ENCODE data around the gene ACP7. TPM values are rescaled to one million over a fixed set of nuclear protein-coding genes. Genes with fewer than 3 reads are reported as not detected.

The ACP7 gene
- total and polyA plus RNA-seq, 2 donors (not counting 1 experiment from before 2014, with no cell fraction given): not detected

DNA sequence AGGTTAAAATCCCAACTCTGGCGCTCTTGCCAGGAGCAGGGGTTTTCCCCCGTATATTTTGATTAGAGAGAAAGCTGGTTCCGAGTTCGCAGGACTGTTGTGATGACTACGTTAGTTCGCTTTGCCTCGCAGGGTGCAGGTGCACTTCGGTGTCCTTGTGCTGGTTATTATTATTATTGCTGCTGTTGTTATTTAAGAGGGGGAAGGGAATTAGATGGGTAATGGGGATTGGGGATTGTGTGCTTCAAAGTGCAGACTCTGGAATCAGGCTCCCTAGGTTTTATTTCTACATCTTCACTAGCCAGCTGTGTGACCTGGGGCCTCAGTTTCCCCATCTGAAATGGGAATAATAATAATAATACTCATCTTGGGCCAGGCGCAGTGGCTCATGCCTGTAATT lies 15.2 kb downstream of the ACP7 start:
- Histone ChIP-seq H2AFZ (ENCODE audit: low read length) (no peak overlapping the region), H3K36me3 (ENCODE audit: control insufficient read depth, insufficient read depth, low read length) (no peaks in the 10 kb centered on the region), H3K4me3 (replicated peaks in 1 of 4; ENCODE audit: control extremely low read depth in 1 of 4, insufficient read depth in 1 of 4, low read depth in 3 of 4, low read length in 4 of 4) (no peak overlapping the region), H3K4me1 (ENCODE audit: control insufficient read depth, extremely low read depth, insufficient read depth, low read length) (no peaks in the 10 kb centered on the region), H3K9me3 (ENCODE audit: control insufficient read depth, insufficient read depth, low read depth, low read length) (no peaks in the 10 kb centered on the region), H3K27me3 (ENCODE audit: control insufficient read depth, insufficient read depth, low read length) (peaks cover 6% of the 10 kb centered on the region), H3K4me2 (ENCODE audit: extremely low read depth, insufficient read depth, low read length) (no peak overlapping the region), H4K20me1 (ENCODE audit: control insufficient read depth, extremely low read depth, insufficient read depth, low read length) (no peaks in the 10 kb centered on the region), H3K27ac (ENCODE audit: insufficient read depth, low read length) (no peak overlapping the region), H3K9ac (ENCODE audit: insufficient read depth, low read length) (no peak overlapping the region), H3K79me2 (ENCODE audit: control insufficient read depth, insufficient read depth, low read length) (no peaks in the 10 kb centered on the region)
- DNase-seq (ENCODE audit: low read depth in 2 of 2): no peak
- TF ChIP-seq, protein P1, sequence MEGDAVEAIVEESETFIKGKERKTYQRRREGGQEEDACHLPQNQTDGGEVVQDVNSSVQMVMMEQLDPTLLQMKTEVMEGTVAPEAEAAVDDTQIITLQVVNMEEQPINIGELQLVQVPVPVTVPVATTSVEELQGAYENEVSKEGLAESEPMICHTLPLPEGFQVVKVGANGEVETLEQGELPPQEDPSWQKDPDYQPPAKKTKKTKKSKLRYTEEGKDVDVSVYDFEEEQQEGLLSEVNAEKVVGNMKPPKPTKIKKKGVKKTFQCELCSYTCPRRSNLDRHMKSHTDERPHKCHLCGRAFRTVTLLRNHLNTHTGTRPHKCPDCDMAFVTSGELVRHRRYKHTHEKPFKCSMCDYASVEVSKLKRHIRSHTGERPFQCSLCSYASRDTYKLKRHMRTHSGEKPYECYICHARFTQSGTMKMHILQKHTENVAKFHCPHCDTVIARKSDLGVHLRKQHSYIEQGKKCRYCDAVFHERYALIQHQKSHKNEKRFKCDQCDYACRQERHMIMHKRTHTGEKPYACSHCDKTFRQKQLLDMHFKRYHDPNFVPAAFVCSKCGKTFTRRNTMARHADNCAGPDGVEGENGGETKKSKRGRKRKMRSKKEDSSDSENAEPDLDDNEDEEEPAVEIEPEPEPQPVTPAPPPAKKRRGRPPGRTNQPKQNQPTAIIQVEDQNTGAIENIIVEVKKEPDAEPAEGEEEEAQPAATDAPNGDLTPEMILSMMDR (conservative IDR thresholded peaks at IDR 0.05 in 1 of 2, IDR thresholded peaks at IDR 0.05 in 1 of 2; ENCODE audit: low read depth in 1 of 2, low read length in 2 of 2): no peak

DNA sequence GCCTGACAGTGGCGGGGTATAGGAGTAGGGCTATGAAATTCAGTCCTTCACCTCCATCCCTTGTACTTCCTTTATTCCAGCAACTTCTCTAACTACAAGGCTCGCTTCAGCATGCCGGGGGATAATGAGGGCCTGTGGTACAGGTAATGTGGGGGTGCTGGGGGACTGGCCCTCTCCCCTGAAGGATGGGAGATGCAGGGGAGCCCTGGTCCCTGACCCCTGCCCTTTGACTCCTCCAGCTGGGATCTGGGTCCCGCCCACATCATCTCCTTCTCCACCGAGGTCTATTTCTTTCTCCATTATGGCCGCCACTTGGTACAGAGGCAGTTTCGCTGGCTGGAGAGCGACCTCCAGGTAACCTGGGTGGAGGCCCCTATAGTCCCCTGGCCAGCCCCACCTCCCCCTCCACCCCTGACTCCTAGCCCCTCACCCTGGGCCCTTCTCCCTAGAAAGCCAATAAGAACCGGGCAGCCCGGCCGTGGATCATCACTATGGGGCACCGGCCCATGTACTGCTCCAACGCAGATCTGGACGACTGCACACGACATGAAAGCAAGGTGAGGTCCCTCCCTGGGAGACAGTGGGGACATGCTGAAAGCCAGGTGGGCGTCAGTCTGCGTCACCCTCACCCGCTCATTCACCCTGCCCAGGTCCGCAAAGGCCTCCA lies 16.5 kb downstream of the ACP7 start:
- no peak for DNase-seq (ENCODE audit: low read depth in 2 of 2)
- no peak overlapping the region for H2AFZ ChIP-seq (ENCODE audit: low read length)
- no peak overlapping the region for H3K27ac ChIP-seq (ENCODE audit: insufficient read depth, low read length)
- H3K4me1 ChIP-seq (ENCODE audit: control insufficient read depth, extremely low read depth, insufficient read depth, low read length): no peaks in the 10 kb centered on the region
- no peak overlapping the region for H3K4me2 ChIP-seq (ENCODE audit: extremely low read depth, insufficient read depth, low read length)
- peaks cover 6% of the 10 kb centered on the region for H3K27me3 ChIP-seq (ENCODE audit: control insufficient read depth, insufficient read depth, low read length)
- H4K20me1 ChIP-seq (ENCODE audit: control insufficient read depth, extremely low read depth, insufficient read depth, low read length): no peaks in the 10 kb centered on the region
- no peak overlapping the region for H3K9ac ChIP-seq (ENCODE audit: insufficient read depth, low read length)
- H3K4me3 ChIP-seq (replicated peaks in 1 of 4; ENCODE audit: control extremely low read depth in 1 of 4, insufficient read depth in 1 of 4, low read depth in 3 of 4, low read length in 4 of 4): no peak overlapping the region
- no peaks in the 10 kb centered on the region for H3K79me2 ChIP-seq (ENCODE audit: control insufficient read depth, insufficient read depth, low read length)
- no peaks in the 10 kb centered on the region for H3K9me3 ChIP-seq (ENCODE audit: control insufficient read depth, insufficient read depth, low read depth, low read length)
- TF ChIP-seq EZH2 (IDR thresholded peaks at IDR 0.05; ENCODE audit: low read length, missing control alignments): no peak
- TF ChIP-seq, protein P1 (conservative IDR thresholded peaks at IDR 0.05 in 1 of 2, IDR thresholded peaks at IDR 0.05 in 1 of 2; ENCODE audit: low read depth in 1 of 2, low read length in 2 of 2): no peak
- H3K36me3 ChIP-seq (ENCODE audit: control insufficient read depth, insufficient read depth, low read length): no peaks in the 10 kb centered on the region

DNA sequence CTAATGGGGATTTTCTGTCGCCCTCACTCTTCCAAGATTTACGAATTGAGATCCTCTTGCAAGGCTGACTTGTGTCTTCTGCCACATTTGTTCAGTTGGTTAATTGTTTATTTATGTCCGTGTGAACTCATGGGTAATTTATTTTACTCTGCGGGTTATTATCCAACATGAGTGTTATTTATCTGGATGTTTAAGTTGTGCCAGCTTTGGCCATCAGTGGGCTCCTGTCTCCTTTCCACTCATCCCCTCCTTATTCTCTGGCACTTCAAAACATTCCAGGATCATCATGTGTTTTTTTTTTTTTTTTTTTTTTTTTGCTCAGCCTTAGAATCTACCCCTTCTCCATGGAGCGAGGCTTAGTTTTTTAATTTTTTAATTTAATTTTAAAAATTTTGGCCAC lies 19.0 kb downstream of the ACP7 start:
- H2AFZ ChIP-seq (ENCODE audit: low read length): no peak overlapping the region
- H3K4me2 ChIP-seq (ENCODE audit: extremely low read depth, insufficient read depth, low read length): no peak overlapping the region
- TF ChIP-seq, protein P1 (conservative IDR thresholded peaks at IDR 0.05 in 1 of 2, IDR thresholded peaks at IDR 0.05 in 1 of 2; ENCODE audit: low read depth in 1 of 2, low read length in 2 of 2): no peak
- no peaks in the 10 kb centered on the region for H4K20me1 ChIP-seq (ENCODE audit: control insufficient read depth, extremely low read depth, insufficient read depth, low read length)
- H3K9me3 ChIP-seq (ENCODE audit: control insufficient read depth, insufficient read depth, low read depth, low read length): no peaks in the 10 kb centered on the region
- H3K36me3 ChIP-seq (ENCODE audit: control insufficient read depth, insufficient read depth, low read length): no peaks in the 10 kb centered on the region
- H3K9ac ChIP-seq (ENCODE audit: insufficient read depth, low read length): no peak overlapping the region
- no peak overlapping the region for H3K4me3 ChIP-seq (replicated peaks in 1 of 4; ENCODE audit: control extremely low read depth in 1 of 4, insufficient read depth in 1 of 4, low read depth in 3 of 4, low read length in 4 of 4)
- no peaks in the 10 kb centered on the region for H3K4me1 ChIP-seq (ENCODE audit: control insufficient read depth, extremely low read depth, insufficient read depth, low read length)
- H3K79me2 ChIP-seq (ENCODE audit: control insufficient read depth, insufficient read depth, low read length): no peaks in the 10 kb centered on the region
- no peak for DNase-seq (ENCODE audit: low read depth in 2 of 2)
- H3K27me3 ChIP-seq (ENCODE audit: control insufficient read depth, insufficient read depth, low read length): peaks cover 6% of the 10 kb centered on the region
- H3K27ac ChIP-seq (ENCODE audit: insufficient read depth, low read length): no peak overlapping the region

Data from fibroblast of lung (primary cell).